ENCODE data around the gene TFDP3. TPM values are rescaled to one million over a fixed set of nuclear protein-coding genes. Genes with fewer than 3 reads are reported as not detected.

Gene TFDP3
- total RNA-seq, 4 donors from 2014 or later = not detected

DNA sequence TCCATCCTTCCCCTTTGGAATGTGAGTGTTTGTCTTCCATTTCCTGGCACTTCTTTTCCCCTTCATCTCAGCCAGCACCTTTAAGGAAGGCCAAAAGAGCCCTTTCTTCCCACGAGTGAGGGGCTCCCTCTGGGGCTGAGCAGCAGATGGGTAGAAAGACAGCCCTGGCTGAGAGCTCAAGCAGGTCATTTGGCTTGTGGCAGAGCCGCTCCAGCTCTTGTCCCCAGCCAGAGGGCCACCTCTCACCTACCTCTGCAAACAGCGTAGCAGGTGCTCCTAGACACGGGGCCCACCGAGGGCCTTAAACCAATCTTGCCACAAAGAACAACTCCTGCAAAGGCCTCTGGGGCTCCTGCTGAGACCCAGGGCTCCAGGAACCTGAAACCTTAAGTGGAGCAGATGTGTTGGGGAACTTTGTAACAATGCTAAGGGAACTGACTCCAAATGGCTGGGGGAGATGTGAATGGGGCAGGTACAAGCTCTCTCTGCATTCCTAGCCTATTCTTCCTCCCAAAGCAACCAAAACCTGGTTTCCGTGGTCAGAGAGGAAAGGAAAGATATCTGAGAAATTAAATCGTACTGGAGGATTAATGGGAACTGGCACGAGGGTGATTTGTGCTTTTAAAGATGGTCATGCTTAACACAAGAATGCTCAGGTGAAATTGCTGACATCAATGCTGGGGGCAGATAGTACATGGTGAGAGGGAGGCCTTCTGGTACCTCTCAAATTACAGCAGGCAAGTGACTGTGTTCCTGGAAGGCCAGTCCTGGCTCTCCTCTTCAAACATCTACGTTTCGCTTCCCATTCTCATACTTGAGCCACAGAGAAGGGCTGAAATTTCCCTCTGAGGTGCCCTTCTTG, 27.0 kb downstream of the TFDP3 start:
- Histone ChIP-seq H3K27ac (no peak overlapping the region), H3K4me3 (replicated peaks in 1 of 3) (no peak overlapping the region), H3K4me1 (no peaks in the 10 kb centered on the region), H3K27me3 (no peaks in the 10 kb centered on the region), H3K9me3 (no peaks in the 10 kb centered on the region), H3K36me3 (no peaks in the 10 kb centered on the region)
- intact Hi-C loops (cut with DNase I) = no loop called here
- DNase-seq = no peak
- TF ChIP-seq, protein P1, sequence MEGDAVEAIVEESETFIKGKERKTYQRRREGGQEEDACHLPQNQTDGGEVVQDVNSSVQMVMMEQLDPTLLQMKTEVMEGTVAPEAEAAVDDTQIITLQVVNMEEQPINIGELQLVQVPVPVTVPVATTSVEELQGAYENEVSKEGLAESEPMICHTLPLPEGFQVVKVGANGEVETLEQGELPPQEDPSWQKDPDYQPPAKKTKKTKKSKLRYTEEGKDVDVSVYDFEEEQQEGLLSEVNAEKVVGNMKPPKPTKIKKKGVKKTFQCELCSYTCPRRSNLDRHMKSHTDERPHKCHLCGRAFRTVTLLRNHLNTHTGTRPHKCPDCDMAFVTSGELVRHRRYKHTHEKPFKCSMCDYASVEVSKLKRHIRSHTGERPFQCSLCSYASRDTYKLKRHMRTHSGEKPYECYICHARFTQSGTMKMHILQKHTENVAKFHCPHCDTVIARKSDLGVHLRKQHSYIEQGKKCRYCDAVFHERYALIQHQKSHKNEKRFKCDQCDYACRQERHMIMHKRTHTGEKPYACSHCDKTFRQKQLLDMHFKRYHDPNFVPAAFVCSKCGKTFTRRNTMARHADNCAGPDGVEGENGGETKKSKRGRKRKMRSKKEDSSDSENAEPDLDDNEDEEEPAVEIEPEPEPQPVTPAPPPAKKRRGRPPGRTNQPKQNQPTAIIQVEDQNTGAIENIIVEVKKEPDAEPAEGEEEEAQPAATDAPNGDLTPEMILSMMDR (IDR thresholded peaks at IDR 0.05) = no peak
- no peak for TF ChIP-seq POLR2A (IDR thresholded peaks at IDR 0.05)
- WGBS, 2 donors = 77 to 78% methylated on average over 6 of the region's 10 CpGs

DNA sequence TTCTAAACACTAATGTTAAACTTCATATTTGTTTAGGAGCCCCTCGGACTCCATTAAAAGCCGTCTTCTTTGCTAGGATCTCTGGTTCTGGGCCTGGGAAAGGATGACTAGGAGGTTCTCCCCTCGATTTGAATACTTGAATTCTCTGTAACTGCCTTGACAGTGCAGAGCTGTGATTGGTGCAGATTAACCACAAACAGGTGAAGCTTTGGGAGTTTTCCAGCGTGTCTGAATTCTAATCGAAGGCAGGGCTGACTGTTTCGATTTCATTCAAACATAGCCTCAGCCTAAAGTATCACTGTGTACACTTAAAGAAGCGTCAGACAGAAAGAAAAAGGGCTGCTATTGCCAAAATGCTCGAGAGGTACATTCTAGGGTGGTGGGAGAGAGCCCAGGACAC, 29.0 kb downstream of the TFDP3 start:
- Histone ChIP-seq H3K27me3 (no peaks in the 10 kb centered on the region), H3K36me3 (no peaks in the 10 kb centered on the region), H3K4me1 (no peaks in the 10 kb centered on the region), H3K27ac (no peak overlapping the region), H3K9me3 (no peaks in the 10 kb centered on the region), H3K4me3 (replicated peaks in 1 of 3) (no peak overlapping the region)
- 68 to 84% methylated on average over 8 of the region's 8 CpGs for WGBS, 2 donors
- TF ChIP-seq POLR2A (IDR thresholded peaks at IDR 0.05) = no peak
- TF ChIP-seq, protein P1 (IDR thresholded peaks at IDR 0.05) = no peak
- no peak for DNase-seq
- intact Hi-C loops (cut with DNase I) = no loop called here

DNA sequence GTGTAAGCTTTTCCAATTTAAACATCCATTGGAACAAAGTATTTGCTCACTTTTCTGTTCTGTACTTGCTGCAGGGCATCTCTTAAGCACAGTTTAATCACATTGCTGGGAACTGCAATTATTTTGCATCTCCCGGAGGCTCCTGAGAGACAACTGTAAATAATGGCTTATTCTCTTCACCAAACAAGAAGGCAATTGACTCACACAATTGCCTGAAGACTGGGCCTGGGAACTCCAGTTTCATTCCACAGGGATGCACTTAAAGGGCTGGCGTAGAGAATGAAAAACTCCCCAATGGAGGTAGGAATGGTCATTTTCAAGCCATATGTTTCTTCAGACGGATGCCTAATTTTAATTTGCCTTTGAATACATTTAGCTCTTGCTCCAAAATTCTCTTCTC, 29.5 kb downstream of the TFDP3 start:
- no peak overlapping the region for H3K4me3 ChIP-seq (replicated peaks in 1 of 3)
- TF ChIP-seq POLR2A (IDR thresholded peaks at IDR 0.05) = no peak
- TF ChIP-seq, protein P1 (IDR thresholded peaks at IDR 0.05) = no peak
- H3K27me3 ChIP-seq = no peaks in the 10 kb centered on the region
- intact Hi-C loops (cut with DNase I) = no loop called here
- no peak for DNase-seq
- H3K9me3 ChIP-seq = no peaks in the 10 kb centered on the region
- no peaks in the 10 kb centered on the region for H3K36me3 ChIP-seq
- no peaks in the 10 kb centered on the region for H3K4me1 ChIP-seq
- no peak overlapping the region for H3K27ac ChIP-seq
- 83 to 84% methylated on average over 3 of the region's 3 CpGs for WGBS, 2 donors

DNA sequence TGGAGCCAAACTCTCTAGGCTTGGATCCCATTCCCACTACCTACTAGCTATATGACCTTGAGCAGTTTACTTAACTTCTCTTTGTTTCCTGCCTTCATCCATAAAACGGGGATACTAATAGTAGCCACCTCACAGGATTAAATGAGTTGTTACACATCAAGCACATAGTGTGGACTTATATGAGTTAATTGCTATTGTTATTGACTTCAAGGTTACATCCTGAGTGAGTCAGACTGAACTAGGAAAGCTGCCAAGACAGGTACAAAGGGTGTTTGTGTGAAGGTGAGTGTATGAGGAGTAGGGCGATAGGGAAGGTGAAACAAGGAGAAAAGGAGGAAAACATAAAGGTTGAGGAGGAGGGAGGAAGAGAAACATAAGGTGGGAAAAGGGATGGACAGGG, 32.2 kb downstream of the TFDP3 start:
- no peaks in the 10 kb centered on the region for H3K9me3 ChIP-seq
- no peaks in the 10 kb centered on the region for H3K4me1 ChIP-seq
- no peak overlapping the region for H3K4me3 ChIP-seq (replicated peaks in 1 of 3)
- no peaks in the 10 kb centered on the region for H3K36me3 ChIP-seq
- no peak for DNase-seq
- intact Hi-C loops (cut with DNase I) = no loop called here
- no peak overlapping the region for H3K27ac ChIP-seq
- no peak for TF ChIP-seq POLR2A (IDR thresholded peaks at IDR 0.05)
- TF ChIP-seq, protein P1 (IDR thresholded peaks at IDR 0.05) = no peak
- WGBS, 2 donors = 65 to 75% methylated on average over 2 of the region's 2 CpGs
- H3K27me3 ChIP-seq = no peaks in the 10 kb centered on the region

DNA sequence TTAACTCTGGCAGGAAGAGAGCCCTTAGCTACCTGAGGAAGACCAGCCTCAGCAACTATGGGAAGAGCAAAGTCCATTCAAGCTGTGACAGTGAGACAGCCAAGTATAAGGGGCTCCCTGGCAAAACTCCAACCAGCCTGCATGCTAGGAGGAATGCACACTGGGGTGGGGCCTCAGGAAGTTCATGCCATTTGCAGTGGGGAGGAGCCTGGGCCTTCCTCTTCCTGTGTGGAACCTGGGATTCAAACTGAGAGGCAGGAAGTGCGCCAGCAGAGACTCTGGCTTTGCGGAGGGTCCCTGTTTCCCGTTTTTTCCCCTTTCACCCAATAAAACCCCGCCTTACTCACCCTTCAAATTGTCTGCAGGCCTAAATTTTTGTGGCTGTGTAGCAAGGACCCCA, 33.0 kb downstream of the TFDP3 start:
- WGBS, 2 donors = 92 to 100% methylated on average over 3 to 4 of the region's 4 CpGs
- Histone ChIP-seq H3K27me3 (no peaks in the 10 kb centered on the region), H3K27ac (no peak overlapping the region), H3K36me3 (no peaks in the 10 kb centered on the region), H3K9me3 (no peaks in the 10 kb centered on the region), H3K4me3 (replicated peaks in 1 of 3) (no peak overlapping the region), H3K4me1 (no peaks in the 10 kb centered on the region)
- TF ChIP-seq, protein P1 (IDR thresholded peaks at IDR 0.05) = no peak
- no peak for TF ChIP-seq POLR2A (IDR thresholded peaks at IDR 0.05)
- intact Hi-C loops (cut with DNase I) = no loop called here
- no peak for DNase-seq

Measured in thyroid gland (tissue), 4 donors.